Trophoblast cell (in vitro differentiated cells and primary cell): ENCODE measurements around the gene KLRC3.
A peak's percentile ranks its signal among the peaks of the same experiment; 100 is the strongest.

ENCODE experiments used
- DNase-seq, 2 donors: peaks; one replicate each; pipeline ENCODE4 v3.0.0-alpha.2; 2016
- H2AFZ ChIP-seq: 2 replicates; pipeline ENCODE4 v1.6.1; 2013; ENCODE audit warnings: low read length, moderate library complexity, mild to moderate bottlenecking; ENCODE audit not compliant: insufficient read depth, poor library complexity
- H2AK5ac ChIP-seq: 2 replicates; pipeline ENCODE4 v1.6.1; 2013; ENCODE audit warnings: mild to moderate bottlenecking, low read length
- H2BK120ac ChIP-seq: 2 replicates; pipeline ENCODE4 v1.6.1; 2013; ENCODE audit warnings: low read length, mild to moderate bottlenecking, moderate library complexity; ENCODE audit not compliant: insufficient read depth, poor library complexity
- H2BK12ac ChIP-seq: 2 replicates; pipeline ENCODE4 v1.6.1; 2013; ENCODE audit warnings: mild to moderate bottlenecking, low read length, moderate library complexity
- H2BK5ac ChIP-seq: 2 replicates; pipeline ENCODE4 v1.6.1; 2013; ENCODE audit warnings: low read length, low read depth, moderate library complexity, mild to moderate bottlenecking; ENCODE audit not compliant: poor library complexity
- H3K14ac ChIP-seq: 2 replicates; pipeline ENCODE4 v1.6.1; 2013; ENCODE audit warnings: mild to moderate bottlenecking, low read length
- H3K18ac ChIP-seq: 2 replicates; pipeline ENCODE4 v1.6.1; 2013; ENCODE audit warnings: mild to moderate bottlenecking, low read length
- H3K23ac ChIP-seq: 2 replicates; pipeline ENCODE4 v1.6.1; 2013; ENCODE audit warnings: low read length
- H3K27ac ChIP-seq: 2 replicates; pipeline ENCODE4 v1.5.1; 2013; ENCODE audit warnings: low read depth, mild to moderate bottlenecking, inconsistent platforms, low read length, moderate library complexity
- H3K27me3 ChIP-seq: 2 replicates; pipeline ENCODE4 v1.6.1; 2013; ENCODE audit warnings: inconsistent platforms, mild to moderate bottlenecking, low read length, moderate library complexity; ENCODE audit not compliant: insufficient read depth
- H3K36me3 ChIP-seq, 2 experiments: 1 replicate in 1 of 2; 2 replicates in 1 of 2; pipeline ENCODE4 v1.6.1; 2013; ENCODE audit warnings: low read length in 2 of 2, mild to moderate bottlenecking in 2 of 2, moderate library complexity in 1 of 2; ENCODE audit not compliant: insufficient read depth in 2 of 2, control insufficient read depth in 1 of 2
- H3K4ac ChIP-seq: 2 replicates; pipeline ENCODE4 v1.6.1; 2013; ENCODE audit warnings: low read depth, mild to moderate bottlenecking, low read length, moderate library complexity
- H3K4me1 ChIP-seq, 2 experiments: 1 replicate in 1 of 2; 2 replicates in 1 of 2; pipeline ENCODE4 v1.6.1; 2013; ENCODE audit warnings: low read length in 2 of 2, mild to moderate bottlenecking in 2 of 2, moderate library complexity in 1 of 2; ENCODE audit not compliant: insufficient read depth in 2 of 2, control insufficient read depth in 1 of 2
- H3K4me2 ChIP-seq: 2 replicates; pipeline ENCODE4 v1.6.1; 2013; ENCODE audit warnings: inconsistent platforms, mild to moderate bottlenecking, low read length, moderate library complexity
- H3K4me3 ChIP-seq: 2 replicates; pipeline ENCODE4 v1.5.1; 2013; ENCODE audit warnings: mild to moderate bottlenecking, low read depth, low read length, inconsistent platforms
- H3K79me1 ChIP-seq: one replicate; pipeline ENCODE4 v1.6.1; 2013; ENCODE audit warnings: low read length
- H3K79me2 ChIP-seq: 2 replicates; pipeline ENCODE4 v1.6.1; 2013; ENCODE audit warnings: low read length, mild to moderate bottlenecking; ENCODE audit not compliant: control insufficient read depth, insufficient read depth, poor library complexity
- H3K9ac ChIP-seq: 2 replicates; pipeline ENCODE4 v1.6.1; 2013; ENCODE audit warnings: mild to moderate bottlenecking, low read length
- H3K9me3 ChIP-seq: 2 replicates; pipeline ENCODE4 v1.6.1; 2013; ENCODE audit warnings: low read depth, mild to moderate bottlenecking, control low read depth, inconsistent platforms, low read length; ENCODE audit not compliant: insufficient read depth
- H4K12ac ChIP-seq: 2 replicates; pipeline ENCODE4 v1.6.1; 2013; ENCODE audit warnings: low read depth, mild to moderate bottlenecking, low read length, moderate library complexity
- H4K8ac ChIP-seq: 2 replicates; pipeline ENCODE4 v1.6.1; 2013; ENCODE audit warnings: low read depth, mild to moderate bottlenecking, low read length, moderate library complexity
- H4K91ac ChIP-seq: one replicate; pipeline ENCODE4 v1.6.1; 2013; ENCODE audit warnings: low read depth, mild to moderate bottlenecking, low read length, moderate library complexity
- WGBS: extraction: QIAGEN DNeasy Blood & Tissue Kit; methylation state at CpG from one replicate; pipeline ENCODE4 v1.1.7; 2013; ENCODE audit warnings: missing lambda C conversion rate; ENCODE audit not compliant: insufficient read length, insufficient coverage; ENCODE audit errors: extremely low coverage; 5-methylcytosine and 5-hydroxymethylcytosine counted together

KLRC3 gene

GRCh38 chr12:10364815-10365622, 55.4 kb downstream of the KLRC3 start:
- H3K36me3 ChIP-seq: no peaks in the 10 kb centered on the region
- H2BK12ac ChIP-seq: no peak overlapping the region
- H3K4me2 ChIP-seq: peak overlapping the region; percentile 80
- H2BK5ac ChIP-seq: peak overlapping the region; percentile 73
- WGBS: no CpG with 5 or more reads among the region's 15 CpGs
- peak overlapping the region; percentile 93 for H3K27ac ChIP-seq
- H2AFZ ChIP-seq: no peak overlapping the region
- peak overlapping the region; percentile 66 for H3K4me3 ChIP-seq
- H2AK5ac ChIP-seq: no peak overlapping the region
- peak overlapping the region; percentile 91 for H4K8ac ChIP-seq
- H4K91ac ChIP-seq: peak overlapping the region; percentile 96
- H4K12ac ChIP-seq: peak overlapping the region; percentile 56
- no peak overlapping the region for H3K23ac ChIP-seq
- peak overlapping the region; percentile 57 for H3K9ac ChIP-seq
- no peak overlapping the region for H3K4ac ChIP-seq
- peaks cover 4% of the 10 kb centered on the region for H3K79me2 ChIP-seq
- H2BK120ac ChIP-seq: peak overlapping the region; percentile 92
- H3K4me1 ChIP-seq: peaks cover 23 to 33% of the 10 kb centered on the region in 2 experiments
- H3K14ac ChIP-seq: peak overlapping the region; percentile 76
- DNase-seq: peak; percentile 70 to 90
- peak overlapping the region; percentile 86 for H3K18ac ChIP-seq
- H3K27me3 ChIP-seq: no peaks in the 10 kb centered on the region
- peaks cover 26% of the 10 kb centered on the region for H3K79me1 ChIP-seq
- H3K9me3 ChIP-seq: no peaks in the 10 kb centered on the region

- no peak overlapping the region for H3K9ac ChIP-seq
- peak; percentile 21 to 48 for DNase-seq
- peak overlapping the region; percentile 94 for H3K4ac ChIP-seq
- H4K91ac ChIP-seq: peak overlapping the region; percentile 96
- H3K79me1 ChIP-seq: peaks cover 26% of the 10 kb centered on the region
- H3K18ac ChIP-seq: peak overlapping the region; percentile 70
- peak overlapping the region; percentile 93 for H3K27ac ChIP-seq
- WGBS: no CpG with 5 or more reads among the region's 19 CpGs
- H4K8ac ChIP-seq: peak overlapping the region; percentile 91
- peak overlapping the region; percentile 13 for H3K4me3 ChIP-seq
- H3K14ac ChIP-seq: peak overlapping the region; percentile 91
- H2AFZ ChIP-seq: peak overlapping the region; percentile 85
- peak overlapping the region; percentile 93 for H2AK5ac ChIP-seq
- peak overlapping the region; percentile 88 for H2BK12ac ChIP-seq
- no peak overlapping the region for H3K23ac ChIP-seq
- no peaks in the 10 kb centered on the region for H3K9me3 ChIP-seq
- peak overlapping the region; percentile 73 for H2BK5ac ChIP-seq
- H3K36me3 ChIP-seq: no peaks in the 10 kb centered on the region
- H3K4me1 ChIP-seq: peaks cover 23 to 33% of the 10 kb centered on the region in 2 experiments
- H3K4me2 ChIP-seq: peak overlapping the region; percentile 80
- no peaks in the 10 kb centered on the region for H3K27me3 ChIP-seq
- H4K12ac ChIP-seq: peak overlapping the region; percentile 71
- peaks cover 4% of the 10 kb centered on the region for H3K79me2 ChIP-seq
- peak overlapping the region; percentile 92 for H2BK120ac ChIP-seq
Measured at GRCh38 chr12:10363914-10364814, 56.2 kb downstream of the KLRC3 start.

GRCh38 chr12:10363658-10363913, 56.8 kb downstream of the KLRC3 start:
- Histone ChIP-seq H2AFZ (peak overlapping the region; percentile 85), H3K36me3 (no peaks in the 10 kb centered on the region), H4K12ac (peak overlapping the region; percentile 71), H3K9ac (no peak overlapping the region), H3K79me1 (peaks cover 26% of the 10 kb centered on the region), H3K4ac (peak overlapping the region; percentile 94), H2BK12ac (peak overlapping the region; percentile 88), H3K4me3 (no peak overlapping the region), H2BK120ac (peak overlapping the region; percentile 92), H4K91ac (peak overlapping the region; percentile 96), H3K27me3 (no peaks in the 10 kb centered on the region), H3K79me2 (peaks cover 4% of the 10 kb centered on the region), H3K4me2 (peak overlapping the region; percentile 31), H3K18ac (peak overlapping the region; percentile 70), H2BK5ac (peak overlapping the region; percentile 73), H3K27ac (peak overlapping the region; percentile 93), H3K9me3 (no peaks in the 10 kb centered on the region), H3K14ac (peak overlapping the region; percentile 91), H4K8ac (peak overlapping the region; percentile 91), H3K23ac (no peak overlapping the region), H3K4me1 (peaks cover 23 to 33% of the 10 kb centered on the region in 2 experiments), H2AK5ac (peak overlapping the region; percentile 93)
- no CpG with 5 or more reads among the region's 5 CpGs for WGBS
- DNase-seq: no peak

- H3K14ac ChIP-seq: peak overlapping the region; percentile 40
- peaks cover 4% of the 10 kb centered on the region for H3K79me2 ChIP-seq
- H2BK12ac ChIP-seq: peak overlapping the region; percentile 86
- H3K27me3 ChIP-seq: no peaks in the 10 kb centered on the region
- no peak overlapping the region for H3K4me2 ChIP-seq
- peak overlapping the region; percentile 66 for H2BK5ac ChIP-seq
- H4K8ac ChIP-seq: peak overlapping the region; percentile 80
- H4K91ac ChIP-seq: peak overlapping the region; percentile 61
- H2AK5ac ChIP-seq: peak overlapping the region; percentile 53
- H3K9ac ChIP-seq: no peak overlapping the region
- peak overlapping the region; percentile 93 for H3K27ac ChIP-seq
- H3K18ac ChIP-seq: no peak overlapping the region
- H2BK120ac ChIP-seq: peak overlapping the region; percentile 76
- no peak overlapping the region for H3K23ac ChIP-seq
- no peak for DNase-seq
- no peak overlapping the region for H2AFZ ChIP-seq
- no peak overlapping the region for H4K12ac ChIP-seq
- H3K4me3 ChIP-seq: no peak overlapping the region
- H3K36me3 ChIP-seq: no peaks in the 10 kb centered on the region
- peak overlapping the region; percentile 59 for H3K4ac ChIP-seq
- no CpG with 5 or more reads among the region's 9 CpGs for WGBS
- H3K4me1 ChIP-seq: peaks cover 23 to 33% of the 10 kb centered on the region in 2 experiments
- H3K9me3 ChIP-seq: no peaks in the 10 kb centered on the region
- H3K79me1 ChIP-seq: peaks cover 26% of the 10 kb centered on the region
Measured at GRCh38 chr12:10362828-10363657, 57.4 kb downstream of the KLRC3 start.
